K562 (cell line): Measurements from ENCODE around the gene TMEM242. TPM values are rescaled to one million over a fixed set of nuclear protein-coding genes. Genes with fewer than 3 reads are reported as not detected.

Source experiments
- ATAC-seq: fragments of 200-7000 bp; cut with Tn5 transposase; 3 replicates; pipeline ENCODE4 v1.9.1; 2020; ENCODE audit warnings: moderate library complexity
- BruUV-seq: library from RNA; stranded (reverse); fragments of 400-500 nt; replicated peaks from 2 replicates; lab custom pipeline; 2021; lab: Mats Ljungman, UMichigan
- CTCF ChIA-PET: fragments of 300-600 bp; formaldehyde crosslinking; extraction: SDS; loops from one replicate; lab custom pipeline; 2021; ENCODE audit warnings: low intra/inter-chr PET ratio; lab: Yijun Ruan, JAX
- POLR2A ChIA-PET: fragments of 300-600, 350-650 bp; sonication (Branson Sonifier 250); formaldehyde crosslinking; extraction: SDS; loops from one replicate; lab custom pipeline; 2021; ENCODE audit warnings: antibody characterized with exemption, inconsistent platforms; lab: Yijun Ruan, JAX
- DNase-seq, 4 experiments: peaks; one replicate each; pipeline versions ENCODE4 v3.0.0 to v3.0.0-alpha.2; 2011 to 2018; ENCODE audit warnings: low spot score in 3 of 4, mixed read lengths in 3 of 4; ENCODE audit errors: extremely low read depth in 1 of 4
- FAIRE-seq: peaks from 2 replicates; lab custom pipeline; 2011; peaks lifted over from hg19 to GRCh38; lab: Jason Lieb, UNC
- H2AFZ ChIP-seq: 2 replicates; pipeline ENCODE4 v1.6.0; 2011; ENCODE audit warnings: low read depth, low read length, control low read depth, inconsistent platforms
- H3K27ac ChIP-seq: fragments of 200-600 bp; 3 replicates; pipeline ENCODE4 v1.8.0; 2011; ENCODE audit warnings: low read depth, mild to moderate bottlenecking, control low read depth, inconsistent platforms, low read length, moderate library complexity, mixed read lengths; ENCODE audit errors: extremely low read depth
- H3K27me3 ChIP-seq, 2 experiments: fragments of 300-600 bp in 1 of 2; 2 replicates in 1 of 2; 3 replicates in 1 of 2; pipeline versions ENCODE4 v1.6.0 to v1.8.0; 2011; ENCODE audit warnings: inconsistent platforms in 2 of 2, low read length in 2 of 2, mild to moderate bottlenecking in 1 of 2, mixed read lengths in 1 of 2, moderate library complexity in 1 of 2; ENCODE audit not compliant: control insufficient read depth in 2 of 2, insufficient read depth in 2 of 2
- H3K36me3 ChIP-seq: fragments of 300-600 bp; 3 replicates; pipeline ENCODE4 v1.8.0; 2011; ENCODE audit warnings: mild to moderate bottlenecking, low read length, inconsistent platforms; ENCODE audit not compliant: control insufficient read depth, insufficient read depth
- H3K4me1 ChIP-seq, 2 experiments: fragments of 200-600 bp in 1 of 2; replicated peaks in 1 of 2; 2 replicates in 1 of 2; 3 replicates in 1 of 2; pipeline versions ENCODE4 v1.5.1 to v1.8.0; 2011; ENCODE audit warnings: inconsistent platforms in 2 of 2, low read length in 2 of 2, mild to moderate bottlenecking in 1 of 2, mixed read lengths in 1 of 2, moderate library complexity in 1 of 2; ENCODE audit not compliant: control insufficient read depth in 2 of 2, insufficient read depth in 2 of 2
- H3K4me2 ChIP-seq: 2 replicates; pipeline ENCODE4 v1.6.1; 2011; ENCODE audit warnings: low read length, control low read depth, inconsistent platforms, mixed read lengths; ENCODE audit not compliant: insufficient read depth
- H3K4me3 ChIP-seq: fragments of 200-600 bp; sonication (generic), shearing (Covaris generic); 2 replicates; pipeline ENCODE4 v1.5.1; 2016; ENCODE audit warnings: control low read depth, inconsistent platforms
- H3K79me2 ChIP-seq: fragments of 200-600 bp; 3 replicates; pipeline ENCODE4 v1.8.0; 2011; ENCODE audit warnings: low read length, inconsistent platforms; ENCODE audit not compliant: control insufficient read depth, insufficient read depth
- H3K9ac ChIP-seq, 2 experiments: 2 replicates each; pipeline versions ENCODE4 v1.6.0 to v1.6.1; 2011; ENCODE audit warnings: low read depth in 2 of 2, low read length in 2 of 2, control low read depth in 1 of 2, inconsistent platforms in 1 of 2, mild to moderate bottlenecking in 1 of 2, mixed read lengths in 1 of 2; ENCODE audit not compliant: insufficient read depth in 1 of 2
- H3K9me1 ChIP-seq: one replicate; pipeline ENCODE4 v1.6.0; 2011; ENCODE audit warnings: inconsistent platforms, mild to moderate bottlenecking, low read length, moderate library complexity; ENCODE audit not compliant: control insufficient read depth, insufficient read depth
- H3K9me3 ChIP-seq: replicated peaks from 2 replicates; pipeline ENCODE4 v1.5.1; 2011; ENCODE audit warnings: low read depth, low read length, inconsistent platforms; ENCODE audit not compliant: control insufficient read depth, insufficient read depth
- H4K20me1 ChIP-seq: replicated peaks from 2 replicates; pipeline ENCODE4 v1.6.1; 2011; ENCODE audit warnings: low read length, inconsistent platforms, mixed read lengths; ENCODE audit not compliant: control insufficient read depth, insufficient read depth
- KDM1A ChIP-seq, 2 experiments: fragments of 450-650 bp; IDR thresholded peaks; 2 replicates each; pipeline ENCODE4 v1.6.1; 2016; ENCODE audit warnings: mild to moderate bottlenecking in 2 of 2
- NR2C2 ChIP-seq, 2 experiments: fragments of 200-800 bp in 1 of 2; sonication (Bioruptor generic) in 1 of 2; sonication (generic) in 1 of 2; formaldehyde crosslinking in 1 of 2; IDR thresholded peaks; 2 replicates each; pipeline versions ENCODE4 v1.6.1 to v1.8.0; 2016 to 2022; ENCODE audit warnings: mild to moderate bottlenecking in 1 of 2, missing compliant biosample characterization in 1 of 2, missing genetic modification characterization in 1 of 2, missing genetic modification reagents in 1 of 2
- SPI1 ChIP-seq: IDR thresholded peaks from 2 replicates; pipeline ENCODE4 v1.6.1; 2011; ENCODE audit warnings: low read depth, low read length, control low read depth, borderline replicate concordance
- TBL1XR1 ChIP-seq, 2 experiments: IDR thresholded peaks; 2 replicates each; pipeline ENCODE4 v1.6.1; 2012; ENCODE audit warnings: improper control_type of control experiment in 2 of 2, low read length in 2 of 2, mild to moderate bottlenecking in 1 of 2
- XRCC3 ChIP-seq: fragments of 450-650 bp; IDR thresholded peaks from 2 replicates; pipeline ENCODE4 v1.6.1; 2017; ENCODE audit warnings: mild to moderate bottlenecking, moderate library complexity
- ZNF232 ChIP-seq: sonication (generic); formaldehyde crosslinking; IDR thresholded peaks from 2 replicates; pipeline ENCODE4 v1.8.0; 2022; ENCODE audit warnings: mild to moderate bottlenecking, missing genetic modification reagents
- WGBS: fragments of 100-300 bp; shearing (Covaris generic); methylation state at CpG from one replicate; pipeline ENCODE4 v1.1.6; 2016; ENCODE audit warnings: low coverage, mixed read lengths; ENCODE audit not compliant: insufficient coverage; ENCODE audit errors: missing lambda C conversion rate; 5-methylcytosine and 5-hydroxymethylcytosine counted together
- in situ Hi-C: fragments of 300-500 bp; cut with MboI; formaldehyde crosslinking; loops from 4 replicates; pipeline ENCODE4 v1.15.0; 2018; ENCODE audit warnings: inconsistent platforms, mixed read lengths
- intact Hi-C: fragments of 100-400 bp; cut with micrococcal nuclease; formaldehyde crosslinking; loops from 2 replicates; pipeline ENCODE4 v1.14.2; 2022
- polyA plus RNA-seq, 8 experiments: library from polyadenylated mRNA; depleted of rRNA in 4 of 8; stranded (reverse) in 5 of 8; unstranded in 3 of 8; fragments of >200 nt; fragmentation: Nextera tagmentation in 2 of 8; fragmentation: Illumina TruSeq in 1 of 8; extraction: Ambion mirVana in 2 of 8; extraction: Trizol in 1 of 8; gene quantifications; 2 replicates each; pipeline versions ENCODE4 v1.2.1 to v1.2.3, GENCODE V29; 2011 to 2014; ENCODE audit warnings: inconsistent platforms in 1 of 8, missing spikeins in 1 of 8
- total RNA-seq, 7 experiments: library from RNA; depleted of rRNA in 6 of 7; stranded (reverse); fragments of >200 nt in 6 of 7; fragmentation: Illumina TruSeq in 2 of 7; extraction: Trizol in 2 of 7; gene quantifications; 2 replicates each; pipeline versions ENCODE4 v1.2.1 to v1.2.3, GENCODE V29; 2011 to 2021; ENCODE audit warnings: low replicate concordance in 1 of 7
- TF ChIP-seq, protein P1 (sequence below): sonication (generic); formaldehyde crosslinking; IDR thresholded peaks from 2 replicates; pipeline ENCODE4 v1.8.0; 2022; ENCODE audit warnings: mild to moderate bottlenecking, missing genetic modification reagents
- TF ChIP-seq, protein P2 (sequence below): sonication (generic); formaldehyde crosslinking; IDR thresholded peaks from 2 replicates; pipeline ENCODE4 v1.8.0; 2022; ENCODE audit warnings: mild to moderate bottlenecking, missing genetic modification reagents
- TF ChIP-seq, protein P3 (sequence below), 2 experiments: fragments of 450-650 bp; IDR thresholded peaks; 2 replicates each; pipeline ENCODE4 v1.6.1; 2018; ENCODE audit warnings: mild to moderate bottlenecking in 2 of 2, low read depth in 1 of 2; ENCODE audit not compliant: partially characterized antibody in 2 of 2
- TF ChIP-seq, protein P4 (sequence below): fragments of 450-650 bp; IDR thresholded peaks from 2 replicates; pipeline ENCODE4 v1.6.1; 2016

TMEM242 gene
- total and polyA plus RNA-seq, 9 of the 15 experiments (the other 6 are each of a cell fraction or from before 2014, with no cell fraction given): 9.5 to 35.3 (median 16.5) TPM

DNA sequence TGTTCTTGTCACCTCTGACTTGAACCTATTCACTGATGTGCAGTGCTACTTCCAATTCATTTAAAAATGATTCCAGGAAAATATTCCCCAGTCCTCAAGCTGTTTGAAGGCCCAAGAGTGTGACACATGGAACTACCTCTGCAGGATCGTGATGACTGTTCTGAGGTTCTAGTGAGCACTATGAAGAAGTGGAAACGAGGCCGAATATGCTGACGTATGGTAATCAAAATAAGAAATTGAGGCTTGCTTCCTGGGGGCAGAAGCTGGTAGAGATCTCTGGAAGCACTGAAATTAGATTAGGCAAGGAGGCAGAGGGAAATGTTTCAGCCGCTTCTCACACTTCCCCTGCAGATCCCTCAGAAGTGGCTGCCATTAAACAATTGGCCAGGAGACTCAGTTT is 15.7 kb downstream of the TMEM242 start (continued):
- TF ChIP-seq, protein P1, sequence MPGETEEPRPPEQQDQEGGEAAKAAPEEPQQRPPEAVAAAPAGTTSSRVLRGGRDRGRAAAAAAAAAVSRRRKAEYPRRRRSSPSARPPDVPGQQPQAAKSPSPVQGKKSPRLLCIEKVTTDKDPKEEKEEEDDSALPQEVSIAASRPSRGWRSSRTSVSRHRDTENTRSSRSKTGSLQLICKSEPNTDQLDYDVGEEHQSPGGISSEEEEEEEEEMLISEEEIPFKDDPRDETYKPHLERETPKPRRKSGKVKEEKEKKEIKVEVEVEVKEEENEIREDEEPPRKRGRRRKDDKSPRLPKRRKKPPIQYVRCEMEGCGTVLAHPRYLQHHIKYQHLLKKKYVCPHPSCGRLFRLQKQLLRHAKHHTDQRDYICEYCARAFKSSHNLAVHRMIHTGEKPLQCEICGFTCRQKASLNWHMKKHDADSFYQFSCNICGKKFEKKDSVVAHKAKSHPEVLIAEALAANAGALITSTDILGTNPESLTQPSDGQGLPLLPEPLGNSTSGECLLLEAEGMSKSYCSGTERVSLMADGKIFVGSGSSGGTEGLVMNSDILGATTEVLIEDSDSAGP: no peak
- TF ChIP-seq, protein P2, sequence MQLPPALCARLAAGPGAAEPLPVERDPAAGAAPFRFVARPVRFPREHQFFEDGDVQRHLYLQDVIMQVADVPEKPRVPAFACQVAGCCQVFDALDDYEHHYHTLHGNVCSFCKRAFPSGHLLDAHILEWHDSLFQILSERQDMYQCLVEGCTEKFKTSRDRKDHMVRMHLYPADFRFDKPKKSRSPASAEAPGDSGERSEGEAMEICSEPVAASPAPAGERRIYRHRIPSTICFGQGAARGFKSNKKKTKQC (CRISPR knock-in tag): no peak

DNA sequence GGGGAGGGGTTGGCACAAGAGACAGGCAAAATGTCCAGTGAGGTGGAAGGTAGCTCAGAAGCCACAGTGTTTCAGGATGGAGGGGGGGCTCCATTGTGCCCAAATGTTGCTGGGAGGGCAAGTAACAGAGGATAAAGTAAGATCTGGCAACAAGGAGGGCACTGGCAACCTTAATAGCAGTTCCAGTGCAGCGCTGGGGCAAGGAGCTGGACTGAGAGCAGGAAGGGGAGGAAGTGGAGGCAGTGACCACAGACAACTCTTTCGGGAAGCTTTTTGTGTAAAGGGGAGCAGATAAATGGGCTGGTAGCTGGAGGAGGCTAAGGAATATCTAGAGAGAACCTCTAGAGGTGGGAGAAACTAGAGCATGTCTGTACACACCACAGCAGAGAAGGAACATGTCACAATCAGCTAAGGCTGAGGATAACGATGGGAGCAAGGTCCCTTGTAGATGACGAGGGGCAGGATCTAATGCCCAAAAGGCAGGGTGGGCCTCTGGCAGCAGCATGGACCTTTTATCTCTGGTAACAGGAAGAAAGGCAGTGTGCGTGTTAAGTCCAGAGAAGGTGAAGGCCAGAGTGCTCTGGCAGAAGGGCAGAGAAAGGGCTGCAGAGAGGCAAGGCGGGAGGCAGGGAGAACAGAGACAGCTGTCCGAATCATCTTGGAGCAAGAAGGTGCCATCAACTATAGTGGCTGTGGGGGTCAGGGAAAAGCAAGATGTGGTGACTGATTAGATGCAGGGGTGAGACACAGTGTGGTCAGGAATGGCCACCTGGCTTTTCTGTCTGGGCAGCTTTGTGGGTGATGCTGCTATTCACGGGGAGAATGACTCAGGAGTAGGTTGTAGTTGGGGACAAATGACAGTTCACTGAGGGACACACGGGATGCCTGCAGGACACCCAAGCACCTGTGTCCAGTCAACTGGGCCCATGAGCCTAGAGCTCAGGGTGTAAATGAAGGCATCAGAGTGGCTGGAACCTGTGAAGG is 17.4 kb downstream of the TMEM242 start:
- POLR2A ChIA-PET: interaction anchor here (0.6 to 2.7 kb wide), 3 partner anchors 10 to 225 kb away, joined by 3 to 14 read pairs (median 3); partner anchors contain the start of gene TMEM242
- Histone ChIP-seq H3K4me1 (peaks cover 18 to 23% of the 10 kb centered on the region in 2 experiments), H3K27me3 (no peaks in the 10 kb centered on the region), H3K27ac (no peak overlapping the region; the same call in 2 of the 3 replicates), H3K9me1 (no peaks in the 10 kb centered on the region), H3K36me3 (peaks cover 9% of the 10 kb centered on the region), H3K4me2 (peak overlapping the region; percentile 42; the same call in 1 of the 2 replicates), H3K4me3 (no peak overlapping the region), H3K9ac (peak overlapping the region in 1 of 2 experiments; percentile 53; a peak in 1 of 4 replicates), H2AFZ (no peak overlapping the region), H3K9me3 (no peaks in the 10 kb centered on the region), H3K79me2 (peaks cover 5% of the 10 kb centered on the region; the same call in 1 of the 3 replicates), H4K20me1 (peaks cover 18% of the 10 kb centered on the region)
- BruUV-seq: no TSS peak
- DNase-seq: no peak
- in situ Hi-C loops: no loop called here
- intact Hi-C loops: no loop called here
- FAIRE-seq: no peak
- CTCF ChIA-PET: no interaction called here
- peak; percentile 47 for ATAC-seq
- 46% methylated on average over 9 of the region's 9 CpGs for WGBS
- TF ChIP-seq XRCC3 (no peak), SPI1 (peak; percentile 38; the same call in 1 of the 2 replicates), TBL1XR1 (IDR thresholded peaks at IDR 0.05; ENCODE audit: low read length in 2 of 2) (no peak), KDM1A (IDR thresholded peaks at IDR 0.05) (no peak), NR2C2 (CRISPR knock-in tag; IDR thresholded peaks at IDR 0.05) (no peak), NR2C2 (tag; IDR thresholded peaks at IDR 0.05) (peak; percentile 28; the same call in 1 of the 2 replicates), ZNF232 (CRISPR knock-in tag) (no peak)
- TF ChIP-seq, protein P3, sequence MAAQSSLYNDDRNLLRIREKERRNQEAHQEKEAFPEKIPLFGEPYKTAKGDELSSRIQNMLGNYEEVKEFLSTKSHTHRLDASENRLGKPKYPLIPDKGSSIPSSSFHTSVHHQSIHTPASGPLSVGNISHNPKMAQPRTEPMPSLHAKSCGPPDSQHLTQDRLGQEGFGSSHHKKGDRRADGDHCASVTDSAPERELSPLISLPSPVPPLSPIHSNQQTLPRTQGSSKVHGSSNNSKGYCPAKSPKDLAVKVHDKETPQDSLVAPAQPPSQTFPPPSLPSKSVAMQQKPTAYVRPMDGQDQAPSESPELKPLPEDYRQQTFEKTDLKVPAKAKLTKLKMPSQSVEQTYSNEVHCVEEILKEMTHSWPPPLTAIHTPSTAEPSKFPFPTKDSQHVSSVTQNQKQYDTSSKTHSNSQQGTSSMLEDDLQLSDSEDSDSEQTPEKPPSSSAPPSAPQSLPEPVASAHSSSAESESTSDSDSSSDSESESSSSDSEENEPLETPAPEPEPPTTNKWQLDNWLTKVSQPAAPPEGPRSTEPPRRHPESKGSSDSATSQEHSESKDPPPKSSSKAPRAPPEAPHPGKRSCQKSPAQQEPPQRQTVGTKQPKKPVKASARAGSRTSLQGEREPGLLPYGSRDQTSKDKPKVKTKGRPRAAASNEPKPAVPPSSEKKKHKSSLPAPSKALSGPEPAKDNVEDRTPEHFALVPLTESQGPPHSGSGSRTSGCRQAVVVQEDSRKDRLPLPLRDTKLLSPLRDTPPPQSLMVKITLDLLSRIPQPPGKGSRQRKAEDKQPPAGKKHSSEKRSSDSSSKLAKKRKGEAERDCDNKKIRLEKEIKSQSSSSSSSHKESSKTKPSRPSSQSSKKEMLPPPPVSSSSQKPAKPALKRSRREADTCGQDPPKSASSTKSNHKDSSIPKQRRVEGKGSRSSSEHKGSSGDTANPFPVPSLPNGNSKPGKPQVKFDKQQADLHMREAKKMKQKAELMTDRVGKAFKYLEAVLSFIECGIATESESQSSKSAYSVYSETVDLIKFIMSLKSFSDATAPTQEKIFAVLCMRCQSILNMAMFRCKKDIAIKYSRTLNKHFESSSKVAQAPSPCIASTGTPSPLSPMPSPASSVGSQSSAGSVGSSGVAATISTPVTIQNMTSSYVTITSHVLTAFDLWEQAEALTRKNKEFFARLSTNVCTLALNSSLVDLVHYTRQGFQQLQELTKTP (IDR thresholded peaks at IDR 0.05; ENCODE audit: low read depth in 1 of 2, partially characterized antibody in 2 of 2): no peak
- TF ChIP-seq, protein P4, sequence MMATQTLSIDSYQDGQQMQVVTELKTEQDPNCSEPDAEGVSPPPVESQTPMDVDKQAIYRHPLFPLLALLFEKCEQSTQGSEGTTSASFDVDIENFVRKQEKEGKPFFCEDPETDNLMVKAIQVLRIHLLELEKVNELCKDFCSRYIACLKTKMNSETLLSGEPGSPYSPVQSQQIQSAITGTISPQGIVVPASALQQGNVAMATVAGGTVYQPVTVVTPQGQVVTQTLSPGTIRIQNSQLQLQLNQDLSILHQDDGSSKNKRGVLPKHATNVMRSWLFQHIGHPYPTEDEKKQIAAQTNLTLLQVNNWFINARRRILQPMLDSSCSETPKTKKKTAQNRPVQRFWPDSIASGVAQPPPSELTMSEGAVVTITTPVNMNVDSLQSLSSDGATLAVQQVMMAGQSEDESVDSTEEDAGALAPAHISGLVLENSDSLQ: no peak
